Esophagus squamous epithelium (tissue), 4 donors: ENCODE data around the gene RIT2.

ENCODE experiments used
- CTCF ChIP-seq, 6 experiments: fragments of 450-650 bp in 4 of 6; fragments of 200-600 bp in 2 of 6; sonication (generic) in 2 of 6; IDR thresholded peaks; one replicate each; pipeline ENCODE4 v1.5.1; 2016 to 2019; ENCODE audit warnings: antibody characterized with exemption in 6 of 6, mild to moderate bottlenecking in 4 of 6, moderate library complexity in 4 of 6
- POLR2A ChIP-seq, 4 donors: fragments of 450-650 bp; IDR thresholded peaks; one replicate each; pipeline ENCODE4 v1.6.1; 2017; ENCODE audit warnings: antibody characterized with exemption in 4 of 4, mild to moderate bottlenecking in 4 of 4, moderate library complexity in 3 of 4

DNA sequence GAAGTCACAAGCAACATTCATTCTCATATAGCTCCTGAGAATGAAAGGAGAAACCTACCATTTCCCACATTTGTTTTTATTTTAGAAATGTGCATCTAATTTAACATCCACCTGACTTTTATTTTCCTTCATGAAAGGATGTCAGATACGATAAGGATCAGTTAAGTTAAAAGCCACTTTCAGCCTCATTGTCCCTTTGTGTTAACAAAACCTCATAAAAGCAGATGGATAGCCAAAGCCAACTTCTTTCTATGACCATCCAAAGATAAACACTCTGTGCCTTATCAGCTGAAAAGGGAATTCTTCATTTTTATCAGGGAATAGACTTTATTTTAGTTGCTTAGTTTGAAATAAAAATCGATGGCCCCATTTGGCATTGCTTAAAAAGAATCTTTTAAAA is 25.7 kb upstream of the RIT2 start:
- TF ChIP-seq CTCF (IDR thresholded peaks at IDR 0.05) (no peak), POLR2A (IDR thresholded peaks at IDR 0.05) (no peak)
